Caco-2 (cell line): ENCODE results near the gene LARP7. TPM values are rescaled to one million over a fixed set of nuclear protein-coding genes. Genes with fewer than 3 reads are reported as not detected.

ENCODE experiments used
- BruUV-seq: library from RNA; stranded (reverse); fragments of 400-500 nt; replicated peaks from 2 replicates; lab custom pipeline; 2021; lab: Mats Ljungman, UMichigan
- CTCF ChIA-PET: fragments of 300-600 bp; sonication (Branson Sonifier 250); formaldehyde crosslinking; loops from one replicate; lab custom pipeline; 2022; ENCODE audit warnings: antibody characterized with exemption; lab: Charles Lee
- POLR2A ChIA-PET: fragments of 300-600 bp; sonication (Branson Sonifier 250); formaldehyde crosslinking; loops from one replicate; lab custom pipeline; 2022; ENCODE audit warnings: antibody characterized with exemption; lab: Charles Lee
- DNase-seq, 2 experiments: peaks; one replicate each; pipeline versions ENCODE4 v3.0.0 to v3.0.0-alpha.2; 2020 to 2022
- H3K27me3 ChIP-seq: replicated peaks from 2 replicates; pipeline ENCODE4 v1.6.0; 2011; ENCODE audit warnings: low read length; ENCODE audit not compliant: control insufficient read depth, insufficient read depth
- H3K36me3 ChIP-seq: 2 replicates; pipeline ENCODE4 v1.5.1; 2011; ENCODE audit warnings: low read length; ENCODE audit not compliant: control insufficient read depth, insufficient read depth
- H3K4me1 ChIP-seq: fragments of 250-450 bp; sonication (Bioruptor Pico); 2 replicates; pipeline ENCODE4 v1.5.1; 2020; ENCODE audit warnings: mild to moderate bottlenecking
- H3K4me3 ChIP-seq: 2 replicates; pipeline ENCODE4 v1.5.1; 2011; ENCODE audit warnings: low read depth, mild to moderate bottlenecking, control low read depth, low read length
- H3K9me3 ChIP-seq: fragments of 250-450 bp; sonication (Bioruptor Pico); 2 replicates; pipeline ENCODE4 v1.5.1; 2020; ENCODE audit warnings: mild to moderate bottlenecking, moderate library complexity
- H3K27ac Mint-ChIP-seq: one replicate; pipeline ENCODE4 v1.8.0; 2022; ENCODE audit warnings: mixed read lengths; ENCODE audit not compliant: unreplicated experiment
- H3K27me3 Mint-ChIP-seq: one replicate; pipeline ENCODE4 v1.8.0; 2022; ENCODE audit warnings: mixed read lengths; ENCODE audit not compliant: insufficient read depth, unreplicated experiment
- H3K36me3 Mint-ChIP-seq: one replicate; pipeline ENCODE4 v1.8.0; 2022; ENCODE audit warnings: mild to moderate bottlenecking, mixed read lengths; ENCODE audit not compliant: insufficient read depth, unreplicated experiment
- H3K4me1 Mint-ChIP-seq: one replicate; pipeline ENCODE4 v1.8.0; 2022; ENCODE audit warnings: low read depth, mixed read lengths; ENCODE audit not compliant: unreplicated experiment
- H3K4me3 Mint-ChIP-seq: one replicate; pipeline ENCODE4 v1.8.0; 2022; ENCODE audit warnings: mild to moderate bottlenecking, moderate library complexity, mixed read lengths; ENCODE audit not compliant: unreplicated experiment
- H3K9me3 Mint-ChIP-seq: one replicate; pipeline ENCODE4 v1.8.0; 2022; ENCODE audit warnings: mixed read lengths; ENCODE audit not compliant: unreplicated experiment
- CTCF ChIP-seq, 2 experiments: fragments of 200-600 bp in 1 of 2; IDR thresholded peaks; 1 replicate in 1 of 2; 2 replicates in 1 of 2; pipeline versions ENCODE4 v1.5.1 to v1.8.0; 2011 to 2022; ENCODE audit warnings: antibody characterized with exemption in 1 of 2, control low read depth in 1 of 2, inconsistent platforms in 1 of 2, low read depth in 1 of 2, low read length in 1 of 2, mild to moderate bottlenecking in 1 of 2, moderate library complexity in 1 of 2; ENCODE audit not compliant: insufficient read depth in 1 of 2, severe bottlenecking in 1 of 2, unreplicated experiment in 1 of 2
- intact Hi-C: fragments of 100-400 bp; cut with micrococcal nuclease; formaldehyde crosslinking; loops from one replicate; pipeline ENCODE4 v1.10.0; 2022; ENCODE audit not compliant: unreplicated experiment
- total RNA-seq: library from RNA; stranded (reverse); gene quantifications from 2 replicates; pipeline ENCODE4 v1.2.3, GENCODE V29; 2022

LARP7 gene
- total RNA-seq, 1 experiment from 2014 or later: 38.0 TPM

DNA sequence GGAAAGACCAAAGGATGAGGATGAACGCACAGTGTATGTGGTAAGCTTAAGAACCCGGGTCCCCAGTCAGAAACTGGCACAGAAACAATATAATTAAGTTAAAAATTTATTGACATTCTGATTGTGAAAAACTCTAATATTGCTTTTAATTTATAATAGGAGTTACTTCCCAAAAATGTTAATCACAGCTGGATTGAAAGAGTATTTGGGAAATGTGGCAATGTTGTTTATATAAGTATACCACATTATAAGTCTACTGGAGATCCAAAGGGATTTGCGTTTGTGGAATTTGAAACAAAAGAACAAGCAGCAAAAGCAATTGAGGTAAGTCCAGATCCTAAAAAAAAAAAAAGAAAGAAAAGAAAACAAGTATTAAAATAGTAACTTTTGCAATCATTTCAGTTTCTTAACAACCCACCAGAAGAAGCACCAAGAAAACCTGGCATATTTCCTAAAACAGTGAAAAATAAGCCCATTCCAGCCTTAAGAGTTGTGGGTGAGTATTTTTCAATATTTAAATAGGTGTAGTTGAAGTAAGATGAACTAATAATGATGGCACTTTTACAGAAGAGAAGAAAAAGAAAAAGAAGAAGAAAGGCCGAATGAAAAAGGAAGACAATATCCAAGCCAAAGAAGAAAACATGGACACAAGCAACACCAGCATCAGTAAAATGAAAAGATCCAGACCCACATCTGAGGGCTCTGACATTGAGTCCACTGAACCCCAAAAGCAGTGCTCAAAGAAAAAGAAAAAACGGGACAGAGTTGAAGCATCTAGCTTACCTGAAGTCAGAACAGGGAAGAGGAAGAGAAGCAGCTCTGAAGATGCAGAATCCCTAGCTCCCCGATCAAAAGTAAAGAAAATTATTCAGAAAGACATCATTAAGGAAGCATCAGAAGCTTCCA is 9.9 kb downstream of the LARP7 start:
- no peaks in the 10 kb centered on the region for H3K27me3 Mint-ChIP-seq
- no peak overlapping the region for H3K4me3 ChIP-seq
- no peaks in the 10 kb centered on the region for H3K4me1 ChIP-seq
- H3K9me3 ChIP-seq: no peaks in the 10 kb centered on the region
- ChIA-PET POLR2A (no interaction called here), CTCF (no interaction called here)
- H3K4me3 Mint-ChIP-seq: no peak overlapping the region
- intact Hi-C loops: no loop called here
- no peaks in the 10 kb centered on the region; the same call in 1 of the 2 replicates for H3K36me3 ChIP-seq
- no peak for DNase-seq
- H3K4me1 Mint-ChIP-seq: peaks cover 7% of the 10 kb centered on the region
- no peaks in the 10 kb centered on the region for H3K9me3 Mint-ChIP-seq
- no peak overlapping the region for H3K27ac Mint-ChIP-seq
- no peaks in the 10 kb centered on the region for H3K27me3 ChIP-seq
- TF ChIP-seq CTCF (IDR thresholded peaks at IDR 0.05; ENCODE audit: insufficient read depth in 1 of 2, low read depth in 1 of 2, low read length in 1 of 2, severe bottlenecking in 1 of 2, unreplicated experiment in 1 of 2): no peak
- peaks cover 26% of the 10 kb centered on the region for H3K36me3 Mint-ChIP-seq
- TSS peak; percentile 73 for BruUV-seq

DNA sequence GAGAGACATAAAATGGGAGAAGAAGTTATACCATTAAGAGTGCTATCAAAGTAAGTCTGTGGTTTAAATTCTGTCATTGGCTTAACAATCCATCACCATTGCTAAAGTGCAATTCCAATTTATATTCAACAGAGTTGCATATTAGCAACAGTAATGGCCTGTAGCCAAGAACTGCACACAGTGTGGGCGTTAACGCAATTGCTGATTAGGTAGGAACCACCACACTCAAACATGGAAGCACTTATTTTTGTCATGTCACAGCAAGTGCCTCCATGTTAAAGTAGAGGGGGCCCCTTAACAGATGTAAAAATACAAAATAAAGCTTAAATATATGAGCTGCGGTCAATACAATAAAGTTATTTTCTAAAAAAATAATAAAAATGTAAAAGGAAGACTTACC is 10.8 kb downstream of the LARP7 start:
- POLR2A ChIA-PET: no interaction called here
- Histone ChIP-seq H3K4me3 (no peak overlapping the region), H3K36me3 (no peaks in the 10 kb centered on the region), H3K9me3 (no peaks in the 10 kb centered on the region), H3K27me3 (no peaks in the 10 kb centered on the region), H3K4me1 (no peaks in the 10 kb centered on the region)
- Mint-ChIP-seq H3K36me3 (peaks cover 26% of the 10 kb centered on the region), H3K9me3 (no peaks in the 10 kb centered on the region), H3K4me3 (no peak overlapping the region), H3K4me1 (peaks cover 7% of the 10 kb centered on the region), H3K27ac (no peak overlapping the region), H3K27me3 (no peaks in the 10 kb centered on the region)
- BruUV-seq: no TSS peak
- CTCF ChIA-PET: interaction anchor here (1.2 kb wide), 1 partner anchor 117 kb away, joined by 3 read pairs; no protein-coding TSS in a partner anchor
- DNase-seq: no peak
- TF ChIP-seq CTCF (IDR thresholded peaks at IDR 0.05; ENCODE audit: insufficient read depth in 1 of 2, low read depth in 1 of 2, low read length in 1 of 2, severe bottlenecking in 1 of 2, unreplicated experiment in 1 of 2): no peak
- intact Hi-C loops: no loop called here

- no peaks in the 10 kb centered on the region for H3K36me3 ChIP-seq
- TF ChIP-seq CTCF (IDR thresholded peaks at IDR 0.05; ENCODE audit: insufficient read depth in 1 of 2, low read depth in 1 of 2, low read length in 1 of 2, severe bottlenecking in 1 of 2, unreplicated experiment in 1 of 2): no peak
- Mint-ChIP-seq H3K27me3 (no peaks in the 10 kb centered on the region), H3K9me3 (no peaks in the 10 kb centered on the region), H3K27ac (no peak overlapping the region), H3K4me3 (no peak overlapping the region), H3K36me3 (peaks cover 26% of the 10 kb centered on the region), H3K4me1 (peaks cover 7% of the 10 kb centered on the region)
- CTCF ChIA-PET: interaction anchor here (1.2 kb wide), 1 partner anchor 117 kb away, joined by 3 read pairs; no protein-coding TSS in a partner anchor
- BruUV-seq: no TSS peak
- H3K27me3 ChIP-seq: no peaks in the 10 kb centered on the region
- DNase-seq: no peak
- intact Hi-C loops: no loop called here
- no peaks in the 10 kb centered on the region for H3K9me3 ChIP-seq
- POLR2A ChIA-PET: no interaction called here
- no peaks in the 10 kb centered on the region for H3K4me1 ChIP-seq
- H3K4me3 ChIP-seq: no peak overlapping the region
Measured at GRCh38 chr4:112648263-112649054, 11.5 kb downstream of the LARP7 start.
